DND-41 (cell line): Measurements from ENCODE around the gene TNFRSF19.

Source experiments
- CTCF ChIP-seq: IDR thresholded peaks from 2 replicates; pipeline ENCODE4 v1.5.1; 2012; ENCODE audit warnings: borderline replicate concordance, low read length, moderate library complexity, mild to moderate bottlenecking; ENCODE audit not compliant: poor library complexity, severe bottlenecking; ENCODE audit errors: extremely low read depth
- EZH2 ChIP-seq: IDR thresholded peaks from 3 replicates; pipeline ENCODE4 v1.6.1; 2012; ENCODE audit warnings: borderline replicate concordance, low read depth, mild to moderate bottlenecking, moderate library complexity, low read length, inconsistent platforms; ENCODE audit not compliant: severe bottlenecking

GRCh38 chr13:23723471-23723870, 153.3 kb downstream of the TNFRSF19 start:
- TF ChIP-seq CTCF (no peak), EZH2 (no peak)
